ENCODE data around the gene ABHD8.
"Not testable (repeated sequence)": the region's sequence is repeated elsewhere in the genome, so short reads cannot be mapped to it uniquely, and the experiment has no call there.

Gene ABHD8

GRCh38 chr19:17294051-17294891 lies 9.0 kb downstream of the ABHD8 start:
- no peak for DNase-seq

- no peak for DNase-seq
These were observed 9.6 kb downstream of the ABHD8 start for GRCh38 chr19:17293605-17294004.

GRCh38 chr19:17292301-17293074 lies 10.7 kb downstream of the ABHD8 start:
- peak in 1 of 2 experiments; percentile 16 for DNase-seq

GRCh38 chr19:17289489-17289888 lies 13.7 kb downstream of the ABHD8 start:
- peak in 1 of 2 experiments; percentile 10 for DNase-seq

GRCh38 chr19:17286752-17287151 lies 16.5 kb downstream of the ABHD8 start:
- no peak for DNase-seq

- no peak for DNase-seq
These were observed 17.0 kb downstream of the ABHD8 start for GRCh38 chr19:17286263-17286662.

GRCh38 chr19:17285415-17286135 lies 17.6 kb downstream of the ABHD8 start:
- DNase-seq: no peak

GRCh38 chr19:17283504-17283996 lies 19.7 kb downstream of the ABHD8 start:
- no peak for DNase-seq

- peak; percentile 67 to 74 for DNase-seq
These were observed 20.6 kb downstream of the ABHD8 start for GRCh38 chr19:17282488-17283125.

GRCh38 chr19:17281391-17282304 lies 21.6 kb downstream of the ABHD8 start, which contains the start of gene ANKLE1:
Gene ANKLE1 (plus strand): TSS chr19:17281901. CDS start chr19:17281921, 20 bp downstream.
- DNase-seq: no peak

- DNase-seq: no peak
These were observed 23.8 kb downstream of the ABHD8 start for GRCh38 chr19:17279436-17279835.

GRCh38 chr19:17275441-17276175 lies 27.6 kb downstream of the ABHD8 start:
- DNase-seq: no peak

GRCh38 chr19:17274892-17275291 lies 28.3 kb downstream of the ABHD8 start:
- not testable (repeated sequence) for DNase-seq

GRCh38 chr19:17268754-17269153 lies 34.5 kb downstream of the ABHD8 start:
- no peak for DNase-seq

- peak; percentile 95 to 99 for DNase-seq
These were observed 36.0 kb downstream of the ABHD8 start, which contains the start of gene BABAM1 for GRCh38 chr19:17266975-17267788. Gene BABAM1 (plus strand): TSS chr19:17267443. CDS start chr19:17268807, 1,364 bp downstream.

- no peak for DNase-seq
These were observed 36.6 kb downstream of the ABHD8 start for GRCh38 chr19:17266589-17266974.

GRCh38 chr19:17266026-17266425 lies 37.2 kb downstream of the ABHD8 start:
- no peak for DNase-seq

GRCh38 chr19:17264641-17264979 lies 38.6 kb downstream of the ABHD8 start, which contains the start of gene USHBP1:
Gene USHBP1 (minus strand): TSS chr19:17264745. CDS start chr19:17264299, 446 bp downstream.
- no peak for DNase-seq
